A549 (cell line): ENCODE measurements around the gene PKP2.

Experiments used
- ESRRA ChIP-seq: fragments of 150-350 bp; IDR thresholded peaks from 2 replicates; pipeline ENCODE4 v1.6.1; 2014; ENCODE audit warnings: mild to moderate bottlenecking, low read length, borderline replicate concordance
- TF ChIP-seq, protein P1 (sequence below): fragments of >200 bp; sonication (Bioruptor Twin); formaldehyde crosslinking; IDR thresholded peaks from 3 replicates; pipeline ENCODE4 v1.5.1; 2016

DNA sequence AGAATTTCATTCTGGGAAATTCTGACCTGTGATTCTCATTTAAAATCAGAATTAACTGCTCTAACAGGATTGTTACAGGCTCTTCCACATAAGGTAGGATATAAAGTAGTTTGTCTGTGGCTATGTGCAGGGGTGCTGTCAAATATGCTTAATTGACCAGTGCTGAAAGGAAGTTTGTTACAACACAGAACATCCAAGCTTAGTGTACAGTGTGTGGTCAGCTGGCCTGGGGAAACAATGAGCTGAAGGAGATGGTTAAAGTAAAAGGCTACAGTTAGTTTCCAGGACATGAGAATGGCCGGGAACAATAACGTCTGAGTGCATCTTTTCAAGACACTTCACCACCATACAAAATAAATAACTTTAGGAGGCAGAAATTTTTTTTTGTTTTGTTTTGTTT lies 68.0 kb downstream of the PKP2 start:
- no peak for TF ChIP-seq ESRRA
- TF ChIP-seq, protein P1, sequence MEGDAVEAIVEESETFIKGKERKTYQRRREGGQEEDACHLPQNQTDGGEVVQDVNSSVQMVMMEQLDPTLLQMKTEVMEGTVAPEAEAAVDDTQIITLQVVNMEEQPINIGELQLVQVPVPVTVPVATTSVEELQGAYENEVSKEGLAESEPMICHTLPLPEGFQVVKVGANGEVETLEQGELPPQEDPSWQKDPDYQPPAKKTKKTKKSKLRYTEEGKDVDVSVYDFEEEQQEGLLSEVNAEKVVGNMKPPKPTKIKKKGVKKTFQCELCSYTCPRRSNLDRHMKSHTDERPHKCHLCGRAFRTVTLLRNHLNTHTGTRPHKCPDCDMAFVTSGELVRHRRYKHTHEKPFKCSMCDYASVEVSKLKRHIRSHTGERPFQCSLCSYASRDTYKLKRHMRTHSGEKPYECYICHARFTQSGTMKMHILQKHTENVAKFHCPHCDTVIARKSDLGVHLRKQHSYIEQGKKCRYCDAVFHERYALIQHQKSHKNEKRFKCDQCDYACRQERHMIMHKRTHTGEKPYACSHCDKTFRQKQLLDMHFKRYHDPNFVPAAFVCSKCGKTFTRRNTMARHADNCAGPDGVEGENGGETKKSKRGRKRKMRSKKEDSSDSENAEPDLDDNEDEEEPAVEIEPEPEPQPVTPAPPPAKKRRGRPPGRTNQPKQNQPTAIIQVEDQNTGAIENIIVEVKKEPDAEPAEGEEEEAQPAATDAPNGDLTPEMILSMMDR, result no peak
